SK-N-SH treated with all-trans-retinoic acid at 6 μM for 48 hours (cell line): Measurements from ENCODE around the gene C1QBP.

Source experiments
- CSDC2 ChIP-seq: fragments of 250-450 bp; sonication (Bioruptor Pico); IDR thresholded peaks from 2 replicates; pipeline ENCODE4 v1.5.0; 2020; ENCODE audit warnings: mild to moderate bottlenecking, moderate library complexity
- ESRRG ChIP-seq: fragments of 250-450 bp; sonication (Bioruptor Pico); IDR thresholded peaks from 2 replicates; pipeline ENCODE4 v1.6.1; 2021; ENCODE audit warnings: mild to moderate bottlenecking
- OSR1 ChIP-seq: fragments of 250-450 bp; sonication (Bioruptor Pico); IDR thresholded peaks from 2 replicates; pipeline ENCODE4 v1.8.0; 2022; ENCODE audit warnings: moderate library complexity, mild to moderate bottlenecking, inconsistent platforms
- TCF4 ChIP-seq: fragments of 250-450 bp; sonication (Bioruptor Pico); IDR thresholded peaks from 2 replicates; pipeline ENCODE4 v1.8.0; 2021; ENCODE audit warnings: mild to moderate bottlenecking, moderate library complexity, borderline replicate concordance
- TOX ChIP-seq: fragments of 250-450 bp; sonication (Bioruptor Pico); IDR thresholded peaks from 2 replicates; pipeline ENCODE4 v1.8.0; 2021; ENCODE audit warnings: mild to moderate bottlenecking, moderate library complexity, borderline replicate concordance
- ZFP3 ChIP-seq: fragments of 250-450 bp; sonication (Bioruptor Pico); IDR thresholded peaks from 2 replicates; pipeline ENCODE4 v1.5.0; 2020; ENCODE audit warnings: mild to moderate bottlenecking, moderate library complexity
- ZFP30 ChIP-seq: fragments of 450-650 bp; formaldehyde crosslinking; IDR thresholded peaks from 2 replicates; pipeline ENCODE4 v1.5.0; 2022; ENCODE audit warnings: mild to moderate bottlenecking, moderate library complexity
- TF ChIP-seq, protein P1 (sequence below): fragments of 250-450 bp; sonication (Bioruptor Pico); IDR thresholded peaks from 2 replicates; pipeline ENCODE4 v1.8.0; 2020; ENCODE audit warnings: mild to moderate bottlenecking, moderate library complexity, borderline replicate concordance
- TF ChIP-seq, protein P2 (sequence below): fragments of 250-450 bp; sonication (Bioruptor Pico); IDR thresholded peaks from 2 replicates; pipeline ENCODE4 v1.8.0; 2021; ENCODE audit warnings: low read depth, mild to moderate bottlenecking, moderate library complexity, borderline replicate concordance

DNA sequence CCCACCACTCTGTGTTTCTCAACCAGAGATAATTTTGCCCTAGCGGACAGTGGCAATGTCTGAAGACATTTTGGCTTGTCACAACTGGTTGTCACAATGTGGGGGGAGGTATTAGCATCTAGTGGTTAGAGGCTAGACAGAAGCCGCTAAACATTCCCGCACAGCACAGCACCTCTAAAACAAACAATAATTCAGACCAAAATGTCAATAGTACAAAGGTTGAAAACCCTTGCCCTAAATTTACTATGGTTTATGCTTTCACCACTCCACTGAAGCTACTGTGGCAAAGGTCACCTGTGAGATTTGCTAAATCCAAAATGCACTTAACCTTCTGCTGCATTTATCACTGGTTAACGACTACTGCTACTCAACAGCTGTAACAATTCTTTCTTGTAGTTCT is 33.6 kb downstream of the C1QBP start:
- TF ChIP-seq, protein P1, sequence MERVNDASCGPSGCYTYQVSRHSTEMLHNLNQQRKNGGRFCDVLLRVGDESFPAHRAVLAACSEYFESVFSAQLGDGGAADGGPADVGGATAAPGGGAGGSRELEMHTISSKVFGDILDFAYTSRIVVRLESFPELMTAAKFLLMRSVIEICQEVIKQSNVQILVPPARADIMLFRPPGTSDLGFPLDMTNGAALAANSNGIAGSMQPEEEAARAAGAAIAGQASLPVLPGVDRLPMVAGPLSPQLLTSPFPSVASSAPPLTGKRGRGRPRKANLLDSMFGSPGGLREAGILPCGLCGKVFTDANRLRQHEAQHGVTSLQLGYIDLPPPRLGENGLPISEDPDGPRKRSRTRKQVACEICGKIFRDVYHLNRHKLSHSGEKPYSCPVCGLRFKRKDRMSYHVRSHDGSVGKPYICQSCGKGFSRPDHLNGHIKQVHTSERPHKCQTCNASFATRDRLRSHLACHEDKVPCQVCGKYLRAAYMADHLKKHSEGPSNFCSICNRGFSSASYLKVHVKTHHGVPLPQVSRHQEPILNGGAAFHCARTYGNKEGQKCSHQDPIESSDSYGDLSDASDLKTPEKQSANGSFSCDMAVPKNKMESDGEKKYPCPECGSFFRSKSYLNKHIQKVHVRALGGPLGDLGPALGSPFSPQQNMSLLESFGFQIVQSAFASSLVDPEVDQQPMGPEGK (CRISPR knock-in tag) = no peak
- TF ChIP-seq CSDC2 (no peak), TOX (CRISPR knock-in tag) (no peak), ZFP30 (CRISPR knock-in tag) (no peak), ZFP3 (CRISPR knock-in tag) (no peak), OSR1 (CRISPR knock-in tag) (no peak), ESRRG (CRISPR knock-in tag) (no peak), TCF4 (CRISPR knock-in tag) (no peak)
- TF ChIP-seq, protein P2, sequence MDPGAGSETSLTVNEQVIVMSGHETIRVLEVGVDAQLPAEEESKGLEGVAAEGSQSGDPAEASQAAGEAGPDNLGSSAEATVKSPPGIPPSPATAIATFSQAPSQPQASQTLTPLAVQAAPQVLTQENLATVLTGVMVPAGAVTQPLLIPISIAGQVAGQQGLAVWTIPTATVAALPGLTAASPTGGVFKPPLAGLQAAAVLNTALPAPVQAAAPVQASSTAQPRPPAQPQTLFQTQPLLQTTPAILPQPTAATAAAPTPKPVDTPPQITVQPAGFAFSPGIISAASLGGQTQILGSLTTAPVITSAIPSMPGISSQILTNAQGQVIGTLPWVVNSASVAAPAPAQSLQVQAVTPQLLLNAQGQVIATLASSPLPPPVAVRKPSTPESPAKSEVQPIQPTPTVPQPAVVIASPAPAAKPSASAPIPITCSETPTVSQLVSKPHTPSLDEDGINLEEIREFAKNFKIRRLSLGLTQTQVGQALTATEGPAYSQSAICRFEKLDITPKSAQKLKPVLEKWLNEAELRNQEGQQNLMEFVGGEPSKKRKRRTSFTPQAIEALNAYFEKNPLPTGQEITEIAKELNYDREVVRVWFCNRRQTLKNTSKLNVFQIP (CRISPR knock-in tag) = no peak
